GM19351 (cell line): ENCODE data around the gene HOXB5.

Experiments used
- ATAC-seq: cut with Tn5 transposase; IDR thresholded peaks from one replicate; pipeline ENCODE4 v1.9.1; 2021; ENCODE audit warnings: mild to moderate bottlenecking, moderate library complexity; ENCODE audit not compliant: unreplicated experiment

The HOXB5 gene

DNA sequence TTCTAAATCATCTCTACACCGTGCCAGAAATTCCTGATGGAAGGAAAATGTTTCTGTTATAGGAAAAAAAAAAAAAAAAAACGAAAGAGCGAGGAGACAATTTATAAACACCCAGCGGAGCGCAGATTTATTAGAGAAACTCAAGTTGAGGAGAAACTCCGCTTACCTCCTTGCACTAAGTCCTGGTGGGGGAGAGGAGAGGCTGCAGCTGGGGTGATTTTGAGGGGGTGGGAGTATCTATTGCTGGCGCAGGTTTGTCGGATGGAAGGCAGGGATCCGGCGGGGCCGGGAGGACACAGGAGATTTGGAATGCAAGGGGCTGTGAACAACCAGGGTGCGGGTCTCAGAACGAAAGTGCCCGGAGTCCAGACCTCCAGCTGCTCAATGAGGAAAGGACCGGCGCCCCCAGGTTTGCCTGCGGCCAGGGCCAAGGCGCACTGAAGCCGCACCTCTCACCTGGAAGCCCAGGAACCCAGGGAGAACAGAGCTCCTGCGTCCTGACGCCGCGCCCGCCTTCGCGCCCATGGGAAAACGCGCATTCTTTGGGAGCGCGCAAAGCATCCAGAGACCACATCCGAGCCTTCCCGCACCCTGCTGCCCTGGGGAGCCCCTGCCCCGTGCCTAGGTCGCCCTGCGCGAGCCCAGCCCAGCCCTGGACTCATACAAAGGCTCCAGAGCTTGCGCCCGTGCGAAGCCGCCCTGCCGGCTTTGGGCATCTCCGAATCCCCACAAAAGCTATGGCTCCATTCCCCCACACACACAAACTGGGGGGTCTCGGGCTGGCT, 24.1 kb upstream of the HOXB5 start:
- ATAC-seq: no peak

DNA sequence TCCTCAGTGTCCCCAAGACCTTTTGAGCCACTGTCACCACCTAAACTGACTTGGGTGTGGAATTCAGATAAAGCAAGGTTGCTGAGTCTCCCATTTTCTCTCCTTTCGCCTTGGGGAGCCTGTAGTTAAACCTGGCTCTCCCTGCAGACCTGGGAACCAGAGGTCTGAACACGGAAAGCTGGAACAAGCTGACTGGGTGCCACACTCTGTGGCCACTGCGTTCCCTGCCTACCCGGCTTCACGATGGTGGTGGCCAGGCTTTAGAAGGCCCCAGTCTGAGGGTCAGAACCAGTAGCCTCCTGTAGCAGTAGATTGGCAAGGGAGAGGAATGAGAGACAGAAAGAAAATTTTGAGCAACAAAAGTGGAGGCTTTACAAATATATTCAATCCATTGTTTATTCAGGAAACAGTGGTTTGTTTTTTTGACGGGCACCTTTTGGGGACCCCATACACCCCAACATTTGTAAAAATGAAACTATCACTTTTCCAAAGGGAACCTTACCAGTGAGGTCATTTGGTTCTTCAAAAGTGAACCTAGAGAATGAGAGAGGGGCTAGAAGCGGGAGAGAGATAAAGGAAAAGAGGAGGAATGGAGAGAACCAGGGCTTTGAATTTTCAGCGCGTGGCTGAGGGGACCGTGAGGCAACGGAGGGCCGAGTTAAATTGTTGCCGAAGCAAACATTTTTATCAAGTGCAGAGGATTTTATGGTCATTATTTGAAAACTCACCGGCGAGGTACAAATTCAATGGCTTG, 23.3 kb upstream of the HOXB5 start:
- no peak for ATAC-seq

- ATAC-seq: no peak
Measured at GRCh38 chr17:48615963-48616716, 22.6 kb upstream of the HOXB5 start.

- no peak for ATAC-seq
Measured at GRCh38 chr17:48615047-48615962, 21.7 kb upstream of the HOXB5 start, which contains the start of gene HOXB8. HOXB8 (minus strand) TSS chr17:48615292; CDS start chr17:48614704, 588 bp downstream.

DNA sequence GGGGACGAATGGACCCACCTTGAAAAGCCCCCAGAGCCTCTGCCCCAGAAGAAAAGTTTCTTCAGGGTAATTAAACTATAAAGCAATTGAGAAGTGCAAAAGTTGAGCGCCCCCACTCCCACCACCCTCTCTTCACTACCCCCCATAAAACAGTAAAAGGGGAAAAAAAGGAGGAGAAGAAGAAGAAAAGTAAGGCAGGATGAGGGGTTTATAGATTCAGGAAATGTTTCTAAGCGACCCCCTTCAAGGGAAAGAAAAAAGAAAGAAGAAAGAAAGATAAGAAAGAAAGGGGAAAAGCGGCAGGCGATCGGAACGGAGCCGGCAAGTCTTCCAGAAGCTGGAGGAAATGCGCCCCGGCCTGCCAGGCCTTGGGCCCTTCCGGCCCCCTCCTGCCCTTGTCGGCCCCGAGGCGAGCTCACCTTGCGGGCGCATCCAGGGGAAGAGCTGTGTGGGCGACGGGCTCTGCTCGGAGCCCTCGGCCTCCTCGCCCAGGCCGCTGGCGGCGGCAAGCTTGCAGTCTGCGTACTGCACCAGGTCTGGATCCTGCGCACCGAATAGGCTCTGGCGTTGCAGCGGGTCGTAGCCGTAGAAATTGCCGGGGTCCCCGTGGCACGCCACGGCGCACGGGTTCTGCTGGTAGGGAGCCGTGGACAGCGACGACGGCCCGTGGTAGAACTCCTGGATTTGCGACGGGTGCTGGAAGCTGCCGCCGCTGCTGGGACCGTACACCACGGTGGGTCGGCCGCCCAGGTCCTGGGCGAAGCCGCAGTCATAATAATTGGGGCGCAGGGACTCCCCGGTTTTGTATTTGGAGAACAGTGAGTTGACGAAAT, 20.5 kb upstream of the HOXB5 start:
- no peak for ATAC-seq

DNA sequence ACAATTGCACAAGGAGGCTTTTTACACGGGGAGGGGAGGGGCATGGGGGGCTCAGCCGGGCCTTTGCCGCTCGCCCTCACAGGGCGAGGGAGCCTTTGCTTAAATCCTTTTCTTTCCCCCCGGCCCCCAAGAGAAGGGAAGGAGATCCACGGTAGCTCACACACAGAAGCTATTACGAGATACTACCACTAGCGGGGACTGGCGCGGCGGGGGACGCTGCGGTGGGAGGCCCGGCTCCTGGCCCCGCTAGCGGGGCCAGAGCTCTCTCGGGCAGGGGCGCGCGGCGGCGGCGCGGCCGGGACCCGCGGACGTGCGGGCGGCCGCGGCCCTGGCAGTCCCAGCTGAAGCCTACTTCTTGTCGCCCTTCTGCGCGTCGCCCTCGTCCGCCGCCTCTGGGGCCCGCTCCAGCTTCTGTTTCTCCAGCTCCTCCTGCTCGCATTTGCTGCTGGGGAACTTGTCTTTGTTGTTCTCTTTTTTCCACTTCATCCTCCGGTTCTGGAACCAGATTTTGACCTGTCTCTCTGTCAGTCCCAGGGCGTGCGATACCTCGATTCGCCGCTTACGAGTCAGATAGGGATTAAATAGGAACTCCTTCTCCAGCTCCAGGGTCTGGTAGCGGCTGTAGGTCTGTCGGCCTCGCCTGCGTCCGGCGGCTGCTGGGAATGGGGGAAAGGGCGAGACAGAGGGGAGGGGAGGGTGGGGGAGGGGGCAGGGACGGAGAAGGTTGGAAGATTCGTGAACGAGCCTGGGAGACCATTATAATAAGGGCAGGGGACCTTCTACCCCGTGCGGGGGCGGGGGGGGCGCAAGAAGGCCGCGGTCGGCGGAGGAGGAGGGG, 19.5 kb upstream of the HOXB5 start:
- no peak for ATAC-seq

- no peak for ATAC-seq
Measured at GRCh38 chr17:48612456-48612853, 18.9 kb upstream of the HOXB5 start.

GRCh38 chr17:48611681-48612455, 18.3 kb upstream of the HOXB5 start:
- no peak for ATAC-seq

GRCh38 chr17:48611213-48611612, 17.6 kb upstream of the HOXB5 start:
- no peak for ATAC-seq

GRCh38 chr17:48610282-48611211, 17.0 kb upstream of the HOXB5 start, which contains the start of gene HOXB7:
HOXB7 (minus strand) TSS chr17:48611017; CDS start chr17:48610918, 99 bp downstream.
- no peak for ATAC-seq

GRCh38 chr17:48609759-48610281, 16.2 kb upstream of the HOXB5 start:
- no peak for ATAC-seq

DNA sequence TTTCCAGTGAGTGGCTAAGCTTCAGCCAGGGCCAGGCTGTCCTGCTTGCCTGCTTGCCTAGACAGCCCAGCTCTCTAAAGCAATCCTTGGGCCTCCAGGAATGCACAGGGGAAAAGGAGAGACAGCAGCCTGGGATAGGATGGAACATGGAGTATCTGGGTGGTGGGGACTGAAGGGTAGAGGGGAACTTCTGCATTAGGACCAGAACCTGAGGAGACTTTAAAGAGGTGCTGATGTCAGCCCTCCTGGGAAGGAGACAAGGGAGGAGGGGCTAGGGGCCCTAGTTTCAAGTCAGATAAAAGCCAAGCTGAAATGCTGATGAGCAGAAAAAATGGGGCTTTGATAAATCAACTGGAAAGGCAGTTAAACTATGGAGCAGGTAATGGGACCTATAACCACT, 15.5 kb upstream of the HOXB5 start:
- ATAC-seq: no peak

GRCh38 chr17:48608494-48608834, 14.9 kb upstream of the HOXB5 start:
- ATAC-seq: no peak

DNA sequence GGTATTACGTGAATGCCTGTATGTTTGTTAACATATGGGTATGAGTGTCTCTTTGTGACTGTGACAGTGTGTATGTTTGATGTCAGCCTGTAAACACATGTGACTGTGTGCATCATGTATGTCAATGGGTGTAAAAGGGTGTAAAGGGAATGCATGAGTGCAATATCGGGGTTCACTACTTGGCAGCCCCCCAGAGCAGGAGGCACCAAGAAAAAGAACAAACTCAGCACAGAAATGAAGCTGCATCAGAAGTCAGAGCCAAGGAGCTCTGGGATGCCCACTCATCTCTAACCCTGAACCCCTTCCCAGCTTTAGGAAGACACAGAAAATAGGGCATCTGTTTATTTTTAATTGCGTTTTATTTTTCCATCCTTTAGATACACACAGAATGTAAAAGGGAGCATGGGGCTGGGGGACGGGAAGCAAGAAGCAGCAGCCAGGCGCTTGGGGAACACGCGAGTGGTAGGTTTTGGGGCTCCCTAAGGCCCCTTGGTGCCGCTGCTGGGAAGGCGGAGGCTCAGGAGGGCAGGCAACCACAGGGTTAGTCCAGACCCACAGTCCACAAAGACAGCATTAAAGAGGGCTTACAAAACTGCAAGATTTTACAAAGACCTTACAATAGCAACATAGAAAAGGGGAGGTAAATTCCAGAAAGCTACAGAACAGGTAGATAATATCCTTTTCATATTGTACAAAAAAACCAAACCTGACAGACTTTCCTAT, 13.5 kb upstream of the HOXB5 start:
- ATAC-seq: no peak

GRCh38 chr17:48605991-48606891, 12.7 kb upstream of the HOXB5 start:
- ATAC-seq: no peak
